GM23338 (cell line): ENCODE results near the gene TRIOBP. TPM values are rescaled to one million over a fixed set of nuclear protein-coding genes. Genes with fewer than 3 reads are reported as not detected.

Experiments used
- ATAC-seq: fragments of 200-7000 bp; cut with Tn5 transposase; 3 replicates; pipeline ENCODE4 v1.9.1; 2020
- DNase-seq: peaks from one replicate; pipeline ENCODE4 v3.0.0-alpha.2; 2015; ENCODE audit warnings: low spot score
- H2AFZ ChIP-seq: fragments of 200-600 bp; sonication (generic); 2 replicates; pipeline ENCODE4 v1.8.0; 2016; ENCODE audit warnings: antibody characterized with exemption, mild to moderate bottlenecking, moderate library complexity
- H3F3A ChIP-seq: fragments of 200-600 bp; sonication (generic); replicated peaks from 2 replicates; pipeline ENCODE4 v1.8.0; 2017; ENCODE audit warnings: antibody characterized with exemption, mixed run types, low read depth
- H3K27ac ChIP-seq: fragments of 200-600 bp; sonication (generic); 2 replicates; pipeline ENCODE4 v1.6.1; 2016; ENCODE audit warnings: low read depth
- H3K27me3 ChIP-seq: fragments of 200-600 bp; sonication (generic); 2 replicates; pipeline ENCODE4 v1.8.0; 2016; ENCODE audit warnings: mild to moderate bottlenecking, mixed run types, moderate library complexity; ENCODE audit not compliant: insufficient read depth
- H3K36me3 ChIP-seq: fragments of 200-600 bp; sonication (generic); 2 replicates; pipeline ENCODE4 v1.8.0; 2016; ENCODE audit warnings: mild to moderate bottlenecking; ENCODE audit not compliant: insufficient read depth
- H3K4me1 ChIP-seq: fragments of 200-600 bp; sonication (generic); 2 replicates; pipeline ENCODE4 v1.8.0; 2016; ENCODE audit warnings: mild to moderate bottlenecking, moderate library complexity; ENCODE audit not compliant: insufficient read depth
- H3K4me2 ChIP-seq: fragments of 200-600 bp; sonication (generic); 2 replicates; pipeline ENCODE4 v1.7.1; 2017; ENCODE audit warnings: mixed run types
- H3K4me3 ChIP-seq: fragments of 200-600 bp; sonication (generic); 2 replicates; pipeline ENCODE4 v1.6.1; 2016; ENCODE audit warnings: mixed run types
- H3K79me2 ChIP-seq: fragments of 200-600 bp; sonication (generic); replicated peaks from 2 replicates; pipeline ENCODE4 v1.8.0; 2017; ENCODE audit warnings: mild to moderate bottlenecking; ENCODE audit not compliant: insufficient read depth
- H3K9me2 ChIP-seq: fragments of 200-600 bp; sonication (generic); 2 replicates; pipeline ENCODE4 v1.8.0; 2017; ENCODE audit not compliant: insufficient read depth
- H4K20me1 ChIP-seq: fragments of 200-600 bp; sonication (generic); replicated peaks from 2 replicates; pipeline ENCODE4 v1.8.0; 2017; ENCODE audit warnings: mild to moderate bottlenecking; ENCODE audit not compliant: insufficient read depth
- H3K27ac Mint-ChIP-seq: 2 replicates; pipeline ENCODE4 v1.8.0; 2020; ENCODE audit warnings: inconsistent platforms, mild to moderate bottlenecking, moderate library complexity, mixed read lengths
- H3K27me3 Mint-ChIP-seq: 3 replicates; pipeline ENCODE4 v1.8.0; 2022; ENCODE audit warnings: low read depth, mild to moderate bottlenecking, moderate library complexity, mixed read lengths, inconsistent platforms; ENCODE audit not compliant: insufficient read depth, poor library complexity
- H3K36me3 Mint-ChIP-seq: 3 replicates; pipeline ENCODE4 v1.8.0; 2021; ENCODE audit warnings: low read depth, mild to moderate bottlenecking, inconsistent platforms, moderate library complexity, mixed read lengths
- H3K4me1 Mint-ChIP-seq: 3 replicates; pipeline ENCODE4 v1.8.0; 2020; ENCODE audit warnings: mild to moderate bottlenecking, inconsistent platforms, mixed read lengths
- H3K4me3 Mint-ChIP-seq: 3 replicates; pipeline ENCODE4 v1.8.0; 2021; ENCODE audit warnings: moderate library complexity, mild to moderate bottlenecking, inconsistent platforms, mixed read lengths
- H3K9me3 Mint-ChIP-seq: 3 replicates; pipeline ENCODE4 v1.8.0; 2020; ENCODE audit warnings: moderate library complexity, mild to moderate bottlenecking, inconsistent platforms, mixed read lengths
- CREB1 ChIP-seq: fragments of 250-450 bp; sonication (Bioruptor Pico); IDR thresholded peaks from 2 replicates; pipeline ENCODE4 v1.5.0; 2020; ENCODE audit warnings: low read depth, mild to moderate bottlenecking, moderate library complexity
- EZH2 ChIP-seq: fragments of 200-600 bp; sonication (generic); IDR thresholded peaks from one replicate; pipeline ENCODE4 v1.8.0; 2017; ENCODE audit warnings: antibody characterized with exemption, mild to moderate bottlenecking, low read depth; ENCODE audit not compliant: unreplicated experiment
- JUNB ChIP-seq: IDR thresholded peaks from one replicate; pipeline ENCODE4 v1.6.1; 2016; ENCODE audit warnings: antibody characterized with exemption; ENCODE audit not compliant: unreplicated experiment
- POLR2AphosphoS5 ChIP-seq: IDR thresholded peaks from 2 replicates; pipeline ENCODE4 v1.6.1; 2016; ENCODE audit warnings: antibody characterized with exemption, low read depth
- REST ChIP-seq: IDR thresholded peaks from one replicate; pipeline ENCODE4 v1.6.1; 2018; ENCODE audit warnings: antibody characterized with exemption; ENCODE audit not compliant: unreplicated experiment
- STAT1 ChIP-seq: IDR thresholded peaks from one replicate; pipeline ENCODE4 v1.6.1; 2016; ENCODE audit warnings: antibody characterized with exemption; ENCODE audit not compliant: unreplicated experiment
- ZNF462 ChIP-seq: fragments of 250-450 bp; sonication (Bioruptor Pico); IDR thresholded peaks from 2 replicates; pipeline ENCODE4 v1.5.0; 2020; ENCODE audit warnings: mild to moderate bottlenecking, moderate library complexity
- polyA plus RNA-seq: library from polyadenylated mRNA; unstranded; fragments of >200 nt; fragmentation: Nextera tagmentation; extraction: Ambion mirVana; gene quantifications from 2 replicates; pipeline ENCODE4 v1.2.1, GENCODE V29; 2016
- total RNA-seq: library from RNA; depleted of rRNA; stranded (reverse); fragments of >200 nt; shearing (Covaris generic); gene quantifications from 2 replicates; pipeline ENCODE4 v1.2.3, GENCODE V29; 2014

Gene TRIOBP
- total and polyA plus RNA-seq, 2 experiments from 2014 or later: 21.4 to 48.4 TPM

- TF ChIP-seq ZNF462 (CRISPR knock-in tag) (no peak), STAT1 (no peak), JUNB (no peak), CREB1 (CRISPR knock-in tag) (no peak)
These were observed 109.8 kb downstream of the TRIOBP start (continued) for GRCh38 chr22:37806409-37807333.

- peak within 1 kb of the TSS; percentile 89 for H3K4me3 Mint-ChIP-seq
- Histone ChIP-seq H3F3A (peaks cover 20% of the 10 kb centered on the region), H4K20me1 (peaks cover 5% of the 10 kb centered on the region), H3K4me1 (peaks cover 25% of the 10 kb centered on the region), H3K9me2 (no peaks in the 10 kb centered on the region), H3K27me3 (peaks cover 63% of the 10 kb centered on the region), H3K27ac (no peak within 1 kb of the TSS; the same call in 1 of the 2 replicates), H3K4me3 (peak within 1 kb of the TSS; percentile 86), H2AFZ (peak within 1 kb of the TSS; percentile 94), H3K79me2 (0 out of 2 replicates have a peak, but pooled peaks cover 6% of the 10 kb centered on the region), H3K36me3 (no peaks in the 10 kb centered on the region), H3K4me2 (peak within 1 kb of the TSS; percentile 100)
- peaks cover 52% of the 10 kb centered on the region for H3K27me3 Mint-ChIP-seq
- DNase-seq: peak; percentile 99
- H3K9me3 Mint-ChIP-seq: no peaks in the 10 kb centered on the region; the same call in 2 of the 3 replicates
- H3K27ac Mint-ChIP-seq: peak within 1 kb of the TSS; percentile 83
- H3K4me1 Mint-ChIP-seq: peaks cover 28% of the 10 kb centered on the region
- peaks cover 2% of the 10 kb centered on the region; the same call in 1 of the 3 replicates for H3K36me3 Mint-ChIP-seq
- peak; percentile 50 for TF ChIP-seq REST
- no peak for TF ChIP-seq EZH2
- TF ChIP-seq CREB1 (CRISPR knock-in tag): peak; percentile 87
- TF ChIP-seq POLR2AphosphoS5: peak; percentile 93
- ATAC-seq: peak; percentile 84
These were observed 110.8 kb downstream of the TRIOBP start, which contains the start of gene GCAT for GRCh38 chr22:37807410-37808293. Gene GCAT (plus strand): TSS chr22:37807934. CDS start chr22:37807968, 34 bp downstream.
